K562 (cell line): Measurements from ENCODE around the gene ESPL1. TPM values are rescaled to one million over a fixed set of nuclear protein-coding genes. Genes with fewer than 3 reads are reported as not detected.

Source experiments
- CTCF ChIP-seq, 3 experiments: IDR thresholded peaks in 2 of 3; conservative IDR thresholded peaks in 1 of 3; 2 replicates each; pipeline ENCODE4 v1.5.1; 2011 to 2012; ENCODE audit warnings: low read length in 3 of 3, mild to moderate bottlenecking in 3 of 3, control low read depth in 2 of 3, improper control_type of control experiment in 1 of 3, inconsistent platforms in 1 of 3, low read depth in 1 of 3, mixed read lengths in 1 of 3, moderate library complexity in 1 of 3; ENCODE audit not compliant: insufficient read depth in 2 of 3
- CTCFL ChIP-seq: IDR thresholded peaks from 2 replicates; pipeline ENCODE4 v1.6.1; 2011; ENCODE audit warnings: borderline replicate concordance, low read depth, mild to moderate bottlenecking, moderate library complexity, low read length; ENCODE audit not compliant: insufficient read depth, poor library complexity, severe bottlenecking
- E2F1 ChIP-seq: sonication (generic); formaldehyde crosslinking; IDR thresholded peaks from 2 replicates; pipeline ENCODE4 v1.8.1; 2023; ENCODE audit warnings: mild to moderate bottlenecking, missing genetic modification reagents, moderate library complexity
- GMEB1 ChIP-seq: fragments of 250-450 bp; sonication (Bioruptor Pico); IDR thresholded peaks from 2 replicates; pipeline ENCODE4 v1.4.0; 2020; ENCODE audit warnings: mild to moderate bottlenecking
- POLR2B ChIP-seq: fragments of 450-650 bp; IDR thresholded peaks from 2 replicates; pipeline ENCODE4 v1.6.1; 2018; ENCODE audit warnings: low read depth; ENCODE audit not compliant: partially characterized antibody
- RFX1 ChIP-seq: fragments of 450-650 bp; IDR thresholded peaks from 2 replicates; pipeline ENCODE4 v1.6.1; 2016; ENCODE audit warnings: mild to moderate bottlenecking, moderate library complexity
- ZSCAN29 ChIP-seq: fragments of 450-650 bp; IDR thresholded peaks from 2 replicates; pipeline ENCODE4 v1.6.1; 2017
- polyA plus RNA-seq, 8 experiments: library from polyadenylated mRNA; depleted of rRNA in 4 of 8; stranded (reverse) in 5 of 8; unstranded in 3 of 8; fragments of >200 nt; fragmentation: Nextera tagmentation in 2 of 8; fragmentation: Illumina TruSeq in 1 of 8; extraction: Ambion mirVana in 2 of 8; extraction: Trizol in 1 of 8; gene quantifications; 2 replicates each; pipeline versions ENCODE4 v1.2.1 to v1.2.3, GENCODE V29; 2011 to 2014; ENCODE audit warnings: inconsistent platforms in 1 of 8, missing spikeins in 1 of 8
- total RNA-seq, 7 experiments: library from RNA; depleted of rRNA in 6 of 7; stranded (reverse); fragments of >200 nt in 6 of 7; fragmentation: Illumina TruSeq in 2 of 7; extraction: Trizol in 2 of 7; gene quantifications; 2 replicates each; pipeline versions ENCODE4 v1.2.1 to v1.2.3, GENCODE V29; 2011 to 2021; ENCODE audit warnings: low replicate concordance in 1 of 7
- TF ChIP-seq, protein P1 (sequence below): fragments of 250-450 bp; sonication (Bioruptor Pico); IDR thresholded peaks from 2 replicates; pipeline ENCODE4 v1.4.0; 2020

ESPL1 gene
- total and polyA plus RNA-seq, 9 of the 15 experiments (the other 6 are each of a cell fraction or from before 2014, with no cell fraction given): 1.2 to 55.0 (median 18.7) TPM

- peak; percentile 43; the same call in 1 of the 2 replicates for TF ChIP-seq GMEB1 (CRISPR knock-in tag)
- peak; percentile 87 to 95 (median 90) for TF ChIP-seq CTCF (IDR thresholded peaks at IDR 0.05 in 2 of 3, conservative IDR thresholded peaks at IDR 0.05 in 1 of 3; ENCODE audit: insufficient read depth in 2 of 3, low read depth in 1 of 3, low read length in 3 of 3)
- peak; percentile 96 for TF ChIP-seq E2F1 (CRISPR knock-in tag)
- TF ChIP-seq RFX1: peak; percentile 46
- TF ChIP-seq POLR2B: peak; percentile 80
- TF ChIP-seq CTCFL: peak; percentile 62
- TF ChIP-seq, protein P1, sequence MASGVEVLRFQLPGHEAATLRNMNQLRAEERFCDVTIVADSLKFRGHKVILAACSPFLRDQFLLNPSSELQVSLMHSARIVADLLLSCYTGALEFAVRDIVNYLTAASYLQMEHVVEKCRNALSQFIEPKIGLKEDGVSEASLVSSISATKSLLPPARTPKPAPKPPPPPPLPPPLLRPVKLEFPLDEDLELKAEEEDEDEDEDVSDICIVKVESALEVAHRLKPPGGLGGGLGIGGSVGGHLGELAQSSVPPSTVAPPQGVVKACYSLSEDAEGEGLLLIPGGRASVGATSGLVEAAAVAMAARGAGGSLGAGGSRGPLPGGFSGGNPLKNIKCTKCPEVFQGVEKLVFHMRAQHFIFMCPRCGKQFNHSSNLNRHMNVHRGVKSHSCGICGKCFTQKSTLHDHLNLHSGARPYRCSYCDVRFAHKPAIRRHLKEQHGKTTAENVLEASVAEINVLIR (CRISPR knock-in tag): peak; percentile 24
- 0 out of 2 replicates have a peak, but pooled peaks have one; percentile 42 for TF ChIP-seq ZSCAN29
Measured at GRCh38 chr12:53324779-53325510, 56.8 kb downstream of the ESPL1 start (continued).
